ENCODE measurements around the gene CELF4.
"Not testable (repeated sequence)": the region's sequence is repeated elsewhere in the genome, so short reads cannot be mapped to it uniquely, and the experiment has no call there.

The CELF4 gene

GRCh38 chr18:37389684-37390368 is 175.8 kb downstream of the CELF4 start:
- no peak for DNase-seq (ENCODE audit: low spot score)

DNA sequence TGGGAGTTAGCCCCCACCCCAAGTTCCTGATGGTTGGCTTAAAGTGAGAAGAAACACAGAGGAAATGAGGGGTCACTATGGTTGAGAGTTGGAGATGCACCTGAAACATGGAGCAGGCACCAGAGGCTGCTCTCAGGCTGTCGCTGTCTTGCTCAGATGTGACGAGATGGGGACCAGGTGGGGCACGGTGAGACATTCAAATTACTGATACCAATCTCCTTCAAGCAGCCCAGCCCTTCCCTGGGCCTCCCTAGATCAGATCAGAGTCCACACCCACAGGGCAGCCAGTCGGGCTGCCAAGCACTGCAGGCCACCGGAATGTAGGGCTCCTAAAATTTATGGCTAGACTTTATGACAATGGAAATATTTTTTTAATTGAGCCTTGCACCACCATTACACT is 176.6 kb downstream of the CELF4 start:
- DNase-seq (ENCODE audit: low spot score) = no peak

DNA sequence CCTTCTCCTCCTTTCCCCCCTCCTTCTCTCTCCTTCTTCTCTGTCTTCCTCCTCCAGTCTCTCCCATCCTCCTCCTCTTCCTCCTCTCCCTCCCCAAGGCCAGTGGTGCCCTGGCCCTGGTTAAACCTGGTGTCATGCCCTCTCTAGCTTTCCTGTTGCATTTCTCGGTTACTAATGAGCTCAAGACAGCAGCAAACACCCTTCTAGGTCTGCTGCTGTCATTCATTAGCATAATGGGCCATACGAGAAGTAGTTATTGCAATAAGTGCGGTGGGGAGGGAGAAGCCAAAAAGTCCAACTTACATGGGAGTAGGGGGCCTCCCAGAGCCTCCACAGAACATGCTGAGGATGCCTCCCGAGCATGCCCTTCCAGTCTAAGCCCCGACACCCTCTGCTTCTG is 177.2 kb downstream of the CELF4 start:
- DNase-seq (ENCODE audit: low spot score) = no peak

DNA sequence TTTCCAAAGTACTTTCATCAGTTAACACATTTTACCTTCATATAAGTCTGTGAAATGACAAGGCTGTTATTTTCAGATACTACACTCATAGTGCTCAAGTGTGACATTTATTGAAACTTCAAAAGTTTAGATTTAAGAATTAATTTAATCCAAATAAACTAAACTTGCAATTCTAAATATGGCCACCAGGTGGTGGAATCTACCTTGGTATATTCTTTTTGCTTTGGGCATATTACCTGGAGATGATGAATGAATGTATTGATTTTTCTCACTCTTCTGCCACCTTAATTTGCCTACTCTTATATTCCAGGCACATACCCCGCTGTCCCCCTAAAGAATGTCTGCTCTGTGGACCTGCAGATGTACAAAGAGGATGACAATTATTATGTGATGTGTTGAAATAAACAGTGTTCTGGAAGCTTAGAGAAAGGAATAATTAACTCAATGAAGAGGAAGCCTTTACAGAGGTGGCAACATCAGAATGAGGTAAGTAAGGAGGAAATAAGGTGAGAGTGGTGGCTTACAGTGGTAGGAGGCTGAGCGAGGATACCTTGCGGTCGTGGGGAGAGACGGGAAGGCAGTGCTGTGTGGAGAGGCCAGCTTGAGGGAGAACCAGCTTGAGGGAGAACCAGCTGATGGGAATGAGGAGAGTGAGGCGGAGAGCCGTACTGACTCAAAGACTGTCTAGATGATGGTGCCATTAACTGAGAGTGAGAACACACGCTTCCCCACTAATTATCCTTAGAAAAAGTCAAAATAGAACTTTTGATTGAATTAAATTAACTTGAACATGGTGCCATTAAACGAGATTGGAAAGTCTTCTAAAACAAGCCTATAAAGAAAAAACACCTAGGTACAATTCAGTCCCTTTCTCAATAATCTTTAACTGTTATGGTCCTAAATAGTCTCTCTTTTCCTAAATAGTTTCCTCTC is 179.5 kb downstream of the CELF4 start:
- peak; percentile 36 for DNase-seq (ENCODE audit: low spot score)

DNA sequence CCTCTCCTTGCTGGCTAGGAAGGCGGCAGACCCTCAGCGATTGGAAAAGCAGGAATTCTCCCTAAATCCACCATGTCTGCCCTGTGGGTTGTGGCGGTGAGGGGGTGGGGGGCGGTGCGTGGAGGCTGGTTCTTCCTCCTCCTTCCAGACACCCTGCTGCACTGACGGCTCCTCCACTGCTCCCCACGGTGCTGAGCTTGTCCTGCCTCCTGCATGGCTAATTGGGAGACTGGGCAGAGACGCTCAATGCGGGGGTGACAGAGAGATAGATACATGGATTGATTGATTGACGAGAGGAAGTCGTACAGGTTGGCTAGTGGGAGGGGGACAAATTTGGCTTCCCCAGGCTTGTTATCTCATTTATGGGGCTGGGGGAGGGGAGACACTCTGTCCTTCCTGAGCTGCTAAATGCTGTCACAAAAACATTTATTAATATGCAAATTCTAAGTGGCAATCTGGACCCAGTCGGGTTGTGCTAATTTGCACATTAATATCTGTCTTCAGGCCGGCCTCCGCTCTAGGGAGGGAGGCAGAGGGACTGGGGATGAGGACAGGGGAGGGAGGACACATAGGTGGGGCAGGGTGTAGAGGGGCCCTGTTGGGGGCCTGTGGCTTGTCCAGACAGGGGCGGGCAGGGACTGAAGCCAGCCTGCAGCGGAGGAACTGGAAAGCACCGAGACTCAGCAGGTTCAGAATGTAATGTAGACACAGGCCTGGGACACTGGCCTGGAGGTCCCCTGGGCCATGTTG is 181.6 kb downstream of the CELF4 start:
- DNase-seq (ENCODE audit: low spot score) = no peak

DNA sequence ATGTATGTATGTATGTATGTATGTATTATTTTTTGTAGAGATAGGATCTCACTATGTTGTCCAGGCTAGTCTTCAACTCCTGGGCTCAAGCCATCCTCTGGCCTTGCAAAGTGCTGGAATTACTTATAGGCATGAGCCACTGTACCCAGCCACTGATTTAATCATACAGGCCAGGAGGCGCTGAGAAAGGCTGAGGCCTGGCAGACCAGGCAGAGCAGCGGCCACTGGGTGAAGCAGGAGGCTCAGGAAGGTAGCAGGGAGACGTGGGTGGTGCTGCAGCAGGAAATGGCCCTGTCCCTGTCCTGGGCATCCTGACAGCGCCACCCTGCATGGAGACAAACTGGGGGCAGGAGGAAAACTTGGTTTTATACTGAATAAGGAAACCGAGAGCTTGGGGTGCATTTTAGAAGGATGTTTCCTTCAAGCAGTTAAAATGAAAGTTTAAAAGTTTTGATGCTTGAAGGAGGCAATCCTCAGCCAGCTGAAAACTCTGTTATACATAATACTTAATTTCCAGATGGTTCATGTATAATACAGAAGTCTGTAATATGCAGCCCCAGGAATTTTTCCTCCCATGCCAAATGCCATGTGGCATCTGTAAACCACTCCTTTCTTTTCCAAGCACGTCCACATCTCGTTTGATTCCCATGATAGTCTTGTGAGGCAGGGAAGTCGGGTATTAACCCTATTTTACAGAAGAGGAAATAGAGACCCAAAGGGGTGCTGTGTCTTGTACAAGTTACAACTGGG is 182.4 kb downstream of the CELF4 start:
- no peak for DNase-seq (ENCODE audit: low spot score)

GRCh38 chr18:37381554-37381953 is 184.0 kb downstream of the CELF4 start:
- DNase-seq (ENCODE audit: low spot score) = no peak

GRCh38 chr18:37380546-37381110 is 185.0 kb downstream of the CELF4 start:
- DNase-seq (ENCODE audit: low spot score) = no peak

DNA sequence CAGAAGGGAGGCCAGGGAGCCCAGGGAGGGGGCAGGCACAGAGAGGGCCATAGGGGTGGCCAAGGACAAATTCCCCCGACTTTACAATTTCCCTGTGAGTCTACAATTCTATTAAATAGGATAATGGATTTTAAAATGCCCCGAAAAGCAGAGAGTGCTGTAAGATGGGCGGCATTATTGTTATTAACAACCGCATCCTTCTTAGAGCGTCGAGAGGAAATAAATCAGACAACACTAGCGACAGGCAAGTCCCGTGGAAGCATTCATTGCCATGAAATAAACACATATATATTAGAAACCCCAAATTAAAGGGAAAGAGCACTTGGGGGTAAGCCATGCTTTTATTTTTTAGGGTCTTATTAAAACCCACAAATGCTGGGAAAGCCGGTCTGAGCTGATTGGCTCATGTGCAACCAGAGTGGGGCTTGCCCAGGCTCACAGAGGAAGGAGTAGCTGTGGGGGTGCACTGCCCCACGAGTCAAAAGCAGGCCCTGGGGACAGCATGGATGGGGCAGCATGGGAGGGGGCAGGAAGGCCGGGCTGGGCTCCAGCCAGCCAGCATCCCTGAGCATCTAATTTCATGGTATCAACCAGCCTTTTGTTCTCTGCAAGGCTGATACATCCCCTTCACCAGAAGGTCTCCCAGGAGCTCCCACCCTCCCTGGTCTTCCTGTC is 187.1 kb downstream of the CELF4 start:
- no peak for DNase-seq (ENCODE audit: low spot score)

DNA sequence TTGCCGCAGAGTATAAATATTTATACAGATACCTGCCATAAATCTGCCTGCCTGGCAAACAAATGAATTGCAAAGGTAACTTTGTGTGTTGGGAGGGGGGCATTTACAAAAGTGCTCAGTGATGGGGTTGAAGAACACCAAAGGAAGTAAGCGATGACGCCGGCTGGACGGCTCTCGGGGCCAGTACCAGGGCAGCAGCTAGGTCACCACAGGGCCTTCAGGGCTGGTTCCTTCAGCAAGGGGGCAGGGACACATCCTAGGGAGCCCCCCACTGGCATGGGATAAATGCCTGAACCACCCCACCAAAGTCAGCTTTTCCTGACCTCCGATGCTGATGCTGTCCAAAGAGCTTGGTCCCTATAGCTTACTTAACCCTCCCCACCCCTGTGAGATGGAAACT is 190.4 kb downstream of the CELF4 start:
- no peak for DNase-seq (ENCODE audit: low spot score)

DNA sequence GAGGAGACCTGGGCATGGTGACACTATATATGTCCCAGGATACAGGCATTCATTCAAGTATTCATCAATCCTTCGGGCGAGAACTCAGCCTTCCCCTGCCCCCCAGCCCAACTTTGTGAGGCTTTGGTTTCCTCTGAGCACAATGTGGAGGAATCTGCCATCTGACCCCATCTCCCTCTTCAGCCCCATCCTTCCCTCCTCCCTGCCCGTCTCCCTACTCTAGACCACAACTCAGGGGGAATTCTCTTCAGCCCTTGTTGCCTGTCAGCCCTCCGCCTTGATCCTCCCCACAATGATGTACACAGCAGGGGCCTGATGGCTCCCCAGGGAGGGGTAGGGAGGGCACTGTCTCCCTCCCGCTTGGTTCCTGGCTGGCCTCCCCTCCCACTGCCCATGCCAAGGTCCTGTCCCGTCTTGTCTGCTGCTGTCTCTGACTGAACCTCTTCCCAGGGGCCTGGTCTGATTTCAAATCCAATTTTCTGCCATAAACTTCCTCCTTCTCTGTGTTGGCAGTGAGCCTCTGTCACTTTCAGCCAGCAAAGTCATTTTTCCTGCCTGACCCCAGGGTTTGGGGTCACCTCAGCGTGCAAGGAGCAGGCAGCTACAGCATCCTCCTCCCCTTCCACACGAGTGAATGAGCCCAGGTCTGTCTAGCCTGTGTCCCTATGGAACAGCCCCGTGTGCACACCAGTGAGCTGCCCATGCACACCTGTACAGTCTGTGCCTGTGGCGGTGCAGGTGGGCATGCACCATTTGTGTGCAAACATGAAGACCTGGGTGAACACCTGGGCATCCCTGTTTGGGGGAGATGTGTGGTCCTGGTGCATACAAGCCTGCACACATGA is 197.3 kb downstream of the CELF4 start:
- no peak for DNase-seq (ENCODE audit: low spot score)

- no peak for DNase-seq (ENCODE audit: low spot score)
These were observed 201.4 kb downstream of the CELF4 start for GRCh38 chr18:37364237-37364636.

DNA sequence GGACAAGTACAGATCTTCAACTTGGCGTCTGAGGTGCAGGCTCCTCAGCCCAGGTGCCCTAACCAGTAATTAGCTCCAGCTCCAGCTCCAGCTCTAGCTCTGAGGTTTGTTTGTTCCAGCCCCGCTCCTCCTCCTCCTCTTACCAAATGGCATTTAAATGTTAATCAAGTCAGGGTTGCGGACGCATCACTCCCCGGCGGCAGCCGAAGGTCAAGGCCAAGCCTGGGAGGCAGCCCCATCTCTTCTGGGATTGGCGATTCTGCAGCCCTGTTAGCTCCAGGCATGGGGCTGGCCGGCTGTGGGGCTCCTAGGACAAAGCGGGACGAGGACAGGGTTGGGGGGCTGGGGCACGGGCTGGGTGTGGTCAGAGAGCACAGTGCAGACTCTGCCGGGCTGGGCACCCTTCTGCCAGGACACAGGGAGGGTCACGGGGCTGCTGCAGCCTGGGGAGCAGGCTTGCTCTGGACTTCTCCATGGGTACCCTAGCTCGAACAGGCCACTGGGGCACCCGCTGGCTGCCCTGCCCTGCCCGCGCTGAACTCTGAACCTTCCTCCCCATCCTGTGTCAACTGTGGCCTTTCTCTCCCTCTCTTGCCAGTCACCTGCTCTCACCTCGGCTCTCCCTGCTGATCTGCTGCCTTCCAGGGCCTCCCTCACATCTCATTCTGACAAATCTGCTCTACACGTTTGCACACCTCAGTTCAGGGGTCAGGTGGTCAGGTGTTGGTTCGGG is 203.3 kb downstream of the CELF4 start:
- no peak for DNase-seq (ENCODE audit: low spot score)

- DNase-seq (ENCODE audit: low spot score) = no peak
These were observed 204.1 kb downstream of the CELF4 start for GRCh38 chr18:37361335-37362157.

GRCh38 chr18:37358061-37358460 is 207.5 kb downstream of the CELF4 start:
- not testable (repeated sequence) for DNase-seq (ENCODE audit: low spot score)

GRCh38 chr18:37355772-37356171 is 209.8 kb downstream of the CELF4 start:
- no peak for DNase-seq (ENCODE audit: low spot score)

DNA sequence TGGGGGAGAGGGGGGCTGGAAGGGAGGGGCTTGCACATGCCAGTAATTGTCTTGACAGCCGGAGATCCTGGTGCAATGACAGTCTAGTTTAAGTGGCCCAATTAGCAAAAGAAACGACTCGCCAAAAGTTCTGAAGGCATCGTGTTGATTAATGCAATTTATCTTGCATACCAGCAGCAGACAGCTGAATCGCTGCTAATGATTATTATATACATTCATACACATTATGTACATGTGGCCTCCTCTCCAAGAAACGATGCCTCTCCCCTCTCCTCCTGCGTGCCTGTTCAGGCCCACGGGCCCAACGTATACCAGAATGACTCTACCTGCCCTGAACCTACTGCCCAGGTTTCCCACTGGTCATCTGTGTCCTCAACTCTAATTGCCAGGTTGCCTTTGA is 214.5 kb downstream of the CELF4 start:
- no peak for DNase-seq (ENCODE audit: low spot score)

DNA sequence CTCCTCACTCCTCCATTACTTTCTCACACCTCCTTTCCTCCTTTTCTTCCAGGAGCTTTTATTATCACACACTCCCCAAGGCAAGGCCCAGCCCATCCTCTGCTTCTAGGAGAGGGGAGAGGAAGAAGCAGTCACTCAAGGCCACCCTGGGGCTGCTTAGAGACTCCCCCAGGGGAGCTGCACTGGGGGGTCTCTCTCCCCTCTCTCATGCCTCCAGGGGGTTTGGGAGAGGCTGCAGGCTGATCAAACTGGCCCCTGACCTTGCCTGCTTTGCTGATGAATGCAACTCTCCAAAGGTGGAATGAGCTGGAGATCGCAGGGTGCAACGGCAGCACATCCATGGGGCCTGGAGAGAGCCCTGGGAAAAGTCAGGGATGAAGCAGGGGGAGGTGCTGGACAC is 216.9 kb downstream of the CELF4 start:
- no peak for DNase-seq (ENCODE audit: low spot score)
